Amygdala (tissue), 56 donors: ENCODE measurements around the gene SRRM3.
A peak's percentile ranks its signal among the peaks of the same experiment; 100 is the strongest.
"Not testable (repeated sequence)": the region's sequence is repeated elsewhere in the genome, so short reads cannot be mapped to it uniquely, and the experiment has no call there.

Source experiments
- DNase-seq, 56 donors: peaks; one replicate each; lab custom pipeline; 2025; lab: John Stamatoyannopoulos, UW

Gene SRRM3

GRCh38 chr7:76201732-76202665, at the start of gene SRRM3:
SRRM3 (plus strand) TSS chr7:76201896; CDS start chr7:76235067, 33,171 bp downstream.
- DNase-seq, result peak in 53 of 56 donors; percentile 4 to 83 (median 53)

GRCh38 chr7:76151932-76152331, 49.8 kb upstream of the SRRM3 start:
- no peak for DNase-seq

GRCh38 chr7:76153571-76154230, 48.0 kb upstream of the SRRM3 start:
- DNase-seq, result not testable (repeated sequence)

GRCh38 chr7:76155938-76156337, 45.8 kb upstream of the SRRM3 start:
- DNase-seq, result peak in 4 of 56 donors; percentile 10 to 23 (median 10)

- DNase-seq, result not testable (repeated sequence)
Observed at GRCh38 chr7:76156992-76157685, 44.6 kb upstream of the SRRM3 start.

- DNase-seq, result not testable (repeated sequence)
Observed at GRCh38 chr7:76158416-76158815, 43.3 kb upstream of the SRRM3 start.

GRCh38 chr7:76162416-76163170, 39.1 kb upstream of the SRRM3 start:
- DNase-seq, result peak in 5 of 56 donors; percentile 7 to 32 (median 15)

- DNase-seq, result not testable (repeated sequence)
Observed at GRCh38 chr7:76163812-76164211, 37.9 kb upstream of the SRRM3 start.

GRCh38 chr7:76165106-76165972, 36.4 kb upstream of the SRRM3 start:
- no peak for DNase-seq

- no peak for DNase-seq
Observed at GRCh38 chr7:76165973-76166403, 35.7 kb upstream of the SRRM3 start.

GRCh38 chr7:76166404-76167255, 35.1 kb upstream of the SRRM3 start:
- DNase-seq, result peak; percentile 74 to 98 (median 92)

GRCh38 chr7:76173566-76174205, 28.0 kb upstream of the SRRM3 start:
- DNase-seq, result no peak

- not testable (repeated sequence) for DNase-seq
Observed at GRCh38 chr7:76176951-76177350, 24.7 kb upstream of the SRRM3 start.

- no peak for DNase-seq
Observed at GRCh38 chr7:76179686-76180085, 22.0 kb upstream of the SRRM3 start.

GRCh38 chr7:76182225-76182960, 19.3 kb upstream of the SRRM3 start:
- DNase-seq, result no peak

GRCh38 chr7:76185187-76185896, 16.4 kb upstream of the SRRM3 start:
- peak in 1 of 56 donors; percentile 18 for DNase-seq
